MCF 10A (cell line): ENCODE measurements around the gene ITFG1. TPM values are rescaled to one million over a fixed set of nuclear protein-coding genes. Genes with fewer than 3 reads are reported as not detected.

Source experiments
- BruUV-seq: library from RNA; stranded (reverse); fragments of 400-500 nt; replicated peaks from 2 replicates; lab custom pipeline; 2021; lab: Mats Ljungman, UMichigan
- CTCF ChIA-PET: fragments of 300-600 bp; sonication (Branson Sonifier 250); formaldehyde crosslinking; extraction: SDS; loops from one replicate; lab custom pipeline; 2021; ENCODE audit warnings: antibody characterized with exemption, inconsistent platforms; lab: Yijun Ruan, JAX
- POLR2A ChIA-PET: fragments of 300-600, 350-650 bp; sonication (Branson Sonifier 250); formaldehyde crosslinking; extraction: SDS; loops from one replicate; lab custom pipeline; 2020; ENCODE audit warnings: antibody characterized with exemption, inconsistent platforms; lab: Yijun Ruan, JAX
- DNase-seq: peaks from one replicate; pipeline ENCODE4 v3.0.0-alpha.2; 2018; ENCODE audit not compliant: unreplicated experiment
- H3K27ac Mint-ChIP-seq: one replicate; pipeline ENCODE4 v1.8.0; 2022; ENCODE audit warnings: mild to moderate bottlenecking, low read depth, mixed read lengths; ENCODE audit not compliant: unreplicated experiment
- H3K27me3 Mint-ChIP-seq: one replicate; pipeline ENCODE4 v1.8.0; 2022; ENCODE audit warnings: mixed read lengths; ENCODE audit not compliant: insufficient read depth, unreplicated experiment
- H3K36me3 Mint-ChIP-seq: one replicate; pipeline ENCODE4 v1.8.0; 2022; ENCODE audit warnings: mild to moderate bottlenecking, moderate library complexity, mixed read lengths; ENCODE audit not compliant: insufficient read depth, unreplicated experiment
- H3K4me1 Mint-ChIP-seq: one replicate; pipeline ENCODE4 v1.8.0; 2022; ENCODE audit warnings: mixed read lengths; ENCODE audit not compliant: insufficient read depth, unreplicated experiment
- H3K4me3 Mint-ChIP-seq: one replicate; pipeline ENCODE4 v1.8.0; 2022; ENCODE audit warnings: mild to moderate bottlenecking, moderate library complexity, mixed read lengths; ENCODE audit not compliant: unreplicated experiment
- H3K9me3 Mint-ChIP-seq: one replicate; pipeline ENCODE4 v1.8.0; 2022; ENCODE audit warnings: mixed read lengths; ENCODE audit not compliant: unreplicated experiment
- CTCF ChIP-seq: fragments of 200-600 bp; IDR thresholded peaks from one replicate; pipeline ENCODE4 v1.8.0; 2022; ENCODE audit warnings: antibody characterized with exemption, mild to moderate bottlenecking; ENCODE audit not compliant: unreplicated experiment
- intact Hi-C: fragments of 100-400 bp; cut with micrococcal nuclease; formaldehyde crosslinking; loops from 2 replicates; pipeline ENCODE4 v1.14.1; 2022
- total RNA-seq: library from RNA; stranded (reverse); gene quantifications from 2 replicates; pipeline ENCODE4 v1.2.3, GENCODE V29; 2022

Gene ITFG1
- total RNA-seq, 1 experiment from 2014 or later, result 35.4 TPM

GRCh38 chr16:47254756-47255155 lies 206.1 kb downstream of the ITFG1 start:
- Mint-ChIP-seq H3K36me3 (peaks cover 21% of the 10 kb centered on the region), H3K27ac (no peak overlapping the region), H3K9me3 (no peaks in the 10 kb centered on the region), H3K4me1 (peaks cover 4% of the 10 kb centered on the region), H3K4me3 (no peak overlapping the region), H3K27me3 (no peaks in the 10 kb centered on the region)
- intact Hi-C loops, result no loop called here
- CTCF ChIA-PET, result interaction anchor here (0.6 kb wide), 1 partner anchor 390 kb away, joined by 3 read pairs; no protein-coding TSS in a partner anchor
- no peak for DNase-seq
- TF ChIP-seq CTCF, result no peak
- POLR2A ChIA-PET, result interaction anchor here (0.6 kb wide), 1 partner anchor 9 kb away, joined by 3 read pairs; no protein-coding TSS in a partner anchor
- BruUV-seq, result no TSS peak

DNA sequence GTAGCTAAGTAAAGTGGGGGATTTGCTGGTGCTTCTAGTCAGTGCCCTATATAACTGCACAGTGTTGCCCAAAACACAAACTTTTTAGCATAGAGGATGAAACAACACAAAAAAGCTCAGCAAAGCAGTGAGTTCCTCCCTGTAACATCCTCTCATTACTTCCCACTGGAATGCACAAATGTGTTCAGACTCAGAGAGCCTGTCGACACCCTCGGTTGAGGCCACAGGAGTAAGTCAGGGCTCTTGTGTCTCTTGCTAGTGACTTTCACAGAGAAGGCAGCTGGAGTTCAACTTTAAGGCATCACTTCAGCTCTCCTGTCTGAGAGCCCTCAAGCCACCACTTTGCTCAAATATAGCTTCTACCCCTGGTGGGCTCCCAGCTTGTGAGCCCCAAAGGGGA lies 209.9 kb downstream of the ITFG1 start:
- intact Hi-C loops, result no loop called here
- no peaks in the 10 kb centered on the region for H3K9me3 Mint-ChIP-seq
- H3K36me3 Mint-ChIP-seq, result no peaks in the 10 kb centered on the region
- ChIA-PET POLR2A (interaction anchor here (0.7 kb wide), 1 partner anchor 226 kb away, joined by 3 read pairs; no protein-coding TSS in a partner anchor), CTCF (interaction anchor here (0.6 to 0.7 kb wide), 2 partner anchors 39 to 49 kb away, joined by 4 read pairs; no protein-coding TSS in a partner anchor)
- no peak overlapping the region for H3K27ac Mint-ChIP-seq
- BruUV-seq, result no TSS peak
- no peaks in the 10 kb centered on the region for H3K27me3 Mint-ChIP-seq
- no peak for DNase-seq
- H3K4me1 Mint-ChIP-seq, result peaks cover 4% of the 10 kb centered on the region
- H3K4me3 Mint-ChIP-seq, result no peak overlapping the region
- no peak for TF ChIP-seq CTCF

DNA sequence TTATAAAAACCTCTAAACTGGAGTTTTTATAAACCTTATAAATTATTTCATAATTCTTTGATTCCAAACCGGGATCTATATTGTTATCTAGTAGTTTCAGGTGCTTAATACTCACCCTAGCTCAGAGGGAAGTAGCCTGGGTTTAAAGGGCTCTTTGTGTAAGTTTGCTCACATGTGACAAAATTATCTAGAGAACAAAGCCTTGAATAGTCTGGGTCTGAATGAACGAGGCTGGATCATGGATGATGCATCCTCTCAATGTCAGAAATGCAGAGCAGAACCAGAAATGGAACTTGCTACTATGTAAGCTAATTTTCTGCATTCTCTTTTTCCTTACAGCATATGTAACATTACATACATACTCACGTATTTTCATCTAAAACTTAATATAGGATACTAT lies 213.2 kb downstream of the ITFG1 start:
- intact Hi-C loops, result loop anchor here (10.0 kb wide), 1 partner anchor 63 kb away; no protein-coding TSS in a partner anchor
- no peak for DNase-seq
- no peak for TF ChIP-seq CTCF
- H3K4me3 Mint-ChIP-seq, result no peak overlapping the region
- no peaks in the 10 kb centered on the region for H3K27me3 Mint-ChIP-seq
- H3K36me3 Mint-ChIP-seq, result peaks cover 6% of the 10 kb centered on the region
- no peak overlapping the region for H3K27ac Mint-ChIP-seq
- CTCF ChIA-PET, result no interaction called here
- H3K9me3 Mint-ChIP-seq, result no peaks in the 10 kb centered on the region
- H3K4me1 Mint-ChIP-seq, result no peaks in the 10 kb centered on the region
- no TSS peak for BruUV-seq
- POLR2A ChIA-PET, result no interaction called here

DNA sequence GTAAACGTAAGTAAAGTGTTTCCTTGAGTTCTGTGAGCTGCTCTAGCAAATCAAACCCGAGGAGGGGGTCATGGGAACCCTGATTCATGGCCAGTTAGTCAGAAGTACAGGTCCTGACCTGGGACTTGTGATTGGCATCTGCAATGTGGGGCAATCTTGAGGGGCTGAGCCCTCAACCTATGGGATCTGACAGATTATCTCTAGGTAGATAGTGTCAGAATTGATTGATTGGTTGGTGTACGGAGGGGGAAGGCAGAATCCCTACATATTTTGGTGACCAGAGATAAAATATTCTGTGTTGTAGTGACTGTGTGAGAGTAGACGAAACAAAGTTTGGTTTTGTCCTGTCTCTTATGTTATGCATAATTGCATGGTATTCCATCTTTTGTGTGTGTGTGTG lies 216.7 kb downstream of the ITFG1 start:
- Mint-ChIP-seq H3K27ac (no peak overlapping the region), H3K36me3 (peaks cover 6% of the 10 kb centered on the region), H3K4me3 (no peak overlapping the region), H3K27me3 (no peaks in the 10 kb centered on the region), H3K4me1 (no peaks in the 10 kb centered on the region), H3K9me3 (no peaks in the 10 kb centered on the region)
- no peak for TF ChIP-seq CTCF
- intact Hi-C loops, result loop anchor here (10.0 kb wide), 1 partner anchor 59 kb away; no protein-coding TSS in a partner anchor
- CTCF ChIA-PET, result no interaction called here
- POLR2A ChIA-PET, result interaction anchor here (0.6 kb wide), 1 partner anchor 282 kb away, joined by 3 read pairs; no protein-coding TSS in a partner anchor
- no peak for DNase-seq
- no TSS peak for BruUV-seq
